Liver (tissue), 3 donors: Measurements from ENCODE around the gene SPATC1L.

Experiments used
- JUND ChIP-seq, 2 donors: IDR thresholded peaks; 2 replicates each; pipeline ENCODE4 v1.6.1; 2016; ENCODE audit warnings: antibody characterized with exemption in 2 of 2
- MAX ChIP-seq: IDR thresholded peaks from 2 replicates; pipeline ENCODE4 v1.6.1; 2016; ENCODE audit warnings: antibody characterized with exemption
- RAD21 ChIP-seq, 2 donors: IDR thresholded peaks; 2 replicates each; pipeline ENCODE4 v1.6.1; 2016; ENCODE audit warnings: antibody characterized with exemption in 2 of 2, mild to moderate bottlenecking in 2 of 2
- REST ChIP-seq: IDR thresholded peaks from 2 replicates; pipeline ENCODE4 v1.6.1; 2016; ENCODE audit warnings: antibody characterized with exemption, mild to moderate bottlenecking
- SP1 ChIP-seq: IDR thresholded peaks from 2 replicates; pipeline ENCODE4 v1.6.1; 2018; ENCODE audit warnings: antibody characterized with exemption, mild to moderate bottlenecking
- YY1 ChIP-seq: IDR thresholded peaks from 2 replicates; pipeline ENCODE4 v1.6.1; 2016; ENCODE audit warnings: antibody characterized with exemption, mild to moderate bottlenecking
- TF ChIP-seq, protein P1 (sequence below): fragments of 150-350 bp; IDR thresholded peaks from 2 replicates; pipeline ENCODE4 v1.5.1; 2017; ENCODE audit warnings: improper control_type of control experiment, low read depth, low read length; ENCODE audit not compliant: missing input control
- donor health status: healthy.
- donor health status: healthy.

DNA sequence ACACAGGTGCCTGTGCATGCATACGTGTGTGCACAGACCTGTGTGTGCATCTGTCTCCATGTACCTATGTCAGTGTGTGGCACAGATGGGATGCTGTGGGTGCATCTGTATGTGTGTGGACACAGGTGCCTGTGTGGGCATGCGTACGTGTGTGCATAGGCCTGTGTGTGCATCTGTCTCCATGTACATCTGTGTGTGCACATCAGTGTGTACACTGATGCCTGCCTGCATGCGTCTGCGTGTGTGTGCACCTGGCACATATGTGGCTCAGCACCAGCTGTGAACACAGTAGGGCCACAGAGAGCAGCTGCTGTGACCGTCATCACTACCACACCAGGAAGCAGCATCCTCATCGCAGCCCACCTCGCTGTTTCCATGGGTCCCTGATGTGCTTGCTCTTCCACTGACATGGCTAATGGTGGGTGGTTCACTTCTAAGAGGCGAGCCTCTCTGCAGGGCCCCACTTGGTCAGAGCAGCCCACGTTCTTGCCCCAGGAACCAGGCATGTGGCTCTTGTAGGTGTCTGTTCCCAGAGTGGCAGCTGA lies 9.6 kb upstream of the SPATC1L start:
- TF ChIP-seq, protein P1, sequence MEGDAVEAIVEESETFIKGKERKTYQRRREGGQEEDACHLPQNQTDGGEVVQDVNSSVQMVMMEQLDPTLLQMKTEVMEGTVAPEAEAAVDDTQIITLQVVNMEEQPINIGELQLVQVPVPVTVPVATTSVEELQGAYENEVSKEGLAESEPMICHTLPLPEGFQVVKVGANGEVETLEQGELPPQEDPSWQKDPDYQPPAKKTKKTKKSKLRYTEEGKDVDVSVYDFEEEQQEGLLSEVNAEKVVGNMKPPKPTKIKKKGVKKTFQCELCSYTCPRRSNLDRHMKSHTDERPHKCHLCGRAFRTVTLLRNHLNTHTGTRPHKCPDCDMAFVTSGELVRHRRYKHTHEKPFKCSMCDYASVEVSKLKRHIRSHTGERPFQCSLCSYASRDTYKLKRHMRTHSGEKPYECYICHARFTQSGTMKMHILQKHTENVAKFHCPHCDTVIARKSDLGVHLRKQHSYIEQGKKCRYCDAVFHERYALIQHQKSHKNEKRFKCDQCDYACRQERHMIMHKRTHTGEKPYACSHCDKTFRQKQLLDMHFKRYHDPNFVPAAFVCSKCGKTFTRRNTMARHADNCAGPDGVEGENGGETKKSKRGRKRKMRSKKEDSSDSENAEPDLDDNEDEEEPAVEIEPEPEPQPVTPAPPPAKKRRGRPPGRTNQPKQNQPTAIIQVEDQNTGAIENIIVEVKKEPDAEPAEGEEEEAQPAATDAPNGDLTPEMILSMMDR, result no peak
- no peak for TF ChIP-seq RAD21 (IDR thresholded peaks at IDR 0.05)
- TF ChIP-seq SP1, result no peak
- no peak for TF ChIP-seq REST
- no peak for TF ChIP-seq JUND (IDR thresholded peaks at IDR 0.05)
- no peak for TF ChIP-seq YY1
- TF ChIP-seq MAX, result no peak
